Vagina (tissue), 2 donors: ENCODE data around the gene NOL4L.

ENCODE experiments used
- CTCF ChIP-seq, 3 experiments: fragments of 450-650 bp in 2 of 3; fragments of 200-600 bp in 1 of 3; sonication (generic) in 1 of 3; IDR thresholded peaks; one replicate each; pipeline ENCODE4 v1.5.1; 2017 to 2019; ENCODE audit warnings: antibody characterized with exemption in 3 of 3, mild to moderate bottlenecking in 2 of 3, moderate library complexity in 2 of 3
- POLR2A ChIP-seq, 2 donors: fragments of 450-650 bp; IDR thresholded peaks; one replicate each; pipeline ENCODE4 v1.6.1; 2017; ENCODE audit warnings: antibody characterized with exemption in 2 of 2, mild to moderate bottlenecking in 2 of 2, moderate library complexity in 2 of 2
- POLR2AphosphoS5 ChIP-seq, 2 donors: sonication (generic); formaldehyde crosslinking; IDR thresholded peaks; one replicate each; pipeline ENCODE4 v1.9.0; 2017; ENCODE audit warnings: antibody characterized with exemption in 2 of 2, mild to moderate bottlenecking in 2 of 2, low read depth in 1 of 2; ENCODE audit not compliant: insufficient read depth in 1 of 2

DNA sequence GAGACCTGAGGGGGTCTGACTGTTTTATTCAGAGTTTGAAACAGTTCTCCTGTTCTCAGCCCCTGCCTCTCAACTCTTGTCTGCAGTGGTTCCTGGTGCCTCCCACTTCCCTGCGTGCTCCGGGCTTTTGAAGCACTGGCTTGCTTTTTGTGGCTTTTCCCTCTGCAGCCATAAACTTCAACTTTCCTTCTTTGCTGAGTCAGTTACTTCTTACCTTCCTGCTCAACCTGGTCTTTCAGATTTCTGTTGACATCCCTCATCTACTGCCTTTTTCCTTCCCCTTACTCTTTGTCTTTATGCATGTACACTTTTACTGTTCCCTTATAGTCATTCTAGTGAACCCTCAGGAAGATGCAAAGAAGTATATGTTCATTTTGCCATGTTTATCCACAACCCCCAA lies 169.6 kb downstream of the NOL4L start:
- no peak for TF ChIP-seq CTCF (IDR thresholded peaks at IDR 0.05)
- TF ChIP-seq POLR2A (IDR thresholded peaks at IDR 0.05): no peak
- TF ChIP-seq POLR2AphosphoS5 (IDR thresholded peaks at IDR 0.05; ENCODE audit: insufficient read depth in 1 of 2, low read depth in 1 of 2): no peak
